Panc1 (cell line): Measurements from ENCODE around the gene MYRF. TPM values are rescaled to one million over a fixed set of nuclear protein-coding genes. Genes with fewer than 3 reads are reported as not detected.

Source experiments
- ATAC-seq: fragments of 200-7000 bp; cut with Tn5 transposase; 2 replicates; pipeline ENCODE4 v1.9.1; 2020; ENCODE audit warnings: mild to moderate bottlenecking, moderate library complexity
- BruUV-seq: library from RNA; stranded (reverse); fragments of 400-500 nt; replicated peaks from 2 replicates; lab custom pipeline; 2021; lab: Mats Ljungman, UMichigan
- CTCF ChIA-PET: fragments of 300-600 bp; sonication (Branson Sonifier 250); formaldehyde crosslinking; loops from one replicate; lab custom pipeline; 2022; ENCODE audit warnings: antibody characterized with exemption; lab: Charles Lee
- POLR2A ChIA-PET: fragments of 300-600 bp; sonication (Branson Sonifier 250); formaldehyde crosslinking; loops from one replicate; lab custom pipeline; 2022; ENCODE audit warnings: antibody characterized with exemption; lab: Charles Lee
- DNase-seq: peaks from one replicate; pipeline ENCODE4 v3.0.0-alpha.2; 2010; ENCODE audit warnings: low read depth, low spot score
- H3K27ac ChIP-seq: 2 replicates; pipeline ENCODE4 v1.5.1; 2011; ENCODE audit warnings: mild to moderate bottlenecking, low read length, inconsistent platforms
- H3K27me3 ChIP-seq: fragments of 200-500 bp; sonication (Bioruptor generic); 2 replicates; pipeline ENCODE4 v1.6.0; 2014; ENCODE audit warnings: low read length, inconsistent platforms; ENCODE audit not compliant: control insufficient read depth, insufficient read depth
- H3K36me3 ChIP-seq: fragments of 200-500 bp; sonication (Bioruptor generic); 2 replicates; pipeline ENCODE4 v1.5.1; 2014; ENCODE audit warnings: inconsistent platforms, mild to moderate bottlenecking, low read length, moderate library complexity; ENCODE audit not compliant: control insufficient read depth, insufficient read depth
- H3K4me1 ChIP-seq: 2 replicates; pipeline ENCODE4 v1.5.1; 2011; ENCODE audit warnings: inconsistent platforms, mild to moderate bottlenecking, low read length, moderate library complexity; ENCODE audit not compliant: control insufficient read depth, insufficient read depth
- H3K4me3 ChIP-seq, 2 experiments: 2 replicates each; pipeline ENCODE4 v1.5.1; 2011 to 2012; ENCODE audit warnings: low read depth in 2 of 2, low read length in 2 of 2, mild to moderate bottlenecking in 2 of 2, inconsistent platforms in 1 of 2, moderate library complexity in 1 of 2
- H3K9me3 ChIP-seq: fragments of 200-500 bp; sonication (Bioruptor generic); 2 replicates; pipeline ENCODE4 v1.5.1; 2014; ENCODE audit warnings: low read depth, mild to moderate bottlenecking, inconsistent platforms, low read length, moderate library complexity; ENCODE audit not compliant: control insufficient read depth, insufficient read depth
- POLR2AphosphoS5 ChIP-seq: IDR thresholded peaks from 2 replicates; pipeline ENCODE4 v1.6.1; 2012; ENCODE audit warnings: mild to moderate bottlenecking, low read depth, low read length, moderate library complexity
- SIN3A ChIP-seq: IDR thresholded peaks from 2 replicates; pipeline ENCODE4 v1.6.1; 2012; ENCODE audit warnings: low read depth, mild to moderate bottlenecking, low read length, moderate library complexity, borderline replicate concordance; ENCODE audit not compliant: insufficient read depth
- TCF7L2 ChIP-seq: IDR thresholded peaks from 2 replicates; pipeline ENCODE4 v1.6.1; 2011; ENCODE audit warnings: mild to moderate bottlenecking, low read depth, low read length, inconsistent platforms
- in situ Hi-C: cut with HindIII; loops from 2 replicates; pipeline ENCODE4 v1.10.0; 2016; ENCODE audit warnings: low sequenced_read_pairs, low pct_unique_long_range_greater_than_20kb
- intact Hi-C: fragments of 100-400 bp; cut with micrococcal nuclease; formaldehyde crosslinking; loops from one replicate; pipeline ENCODE4 v1.10.0; 2022; ENCODE audit not compliant: unreplicated experiment
- total RNA-seq: library from RNA; stranded (reverse); gene quantifications from one replicate; pipeline ENCODE4 v1.2.1, GENCODE V29; 2021; ENCODE audit not compliant: unreplicated experiment
- TF ChIP-seq, protein P1 (sequence below), 2 experiments: IDR thresholded peaks; 2 replicates each; pipeline ENCODE4 v1.6.1; 2011 to 2012; ENCODE audit warnings: low read depth in 2 of 2, control low read depth in 1 of 2, low read length in 1 of 2, mild to moderate bottlenecking in 1 of 2, moderate library complexity in 1 of 2; ENCODE audit not compliant: insufficient read depth in 1 of 2
- TF ChIP-seq, protein P2 (sequence below): fragments of 450-650 bp; IDR thresholded peaks from 2 replicates; pipeline ENCODE4 v1.5.1; 2017; ENCODE audit warnings: mild to moderate bottlenecking

Gene MYRF
- total RNA-seq, 1 experiment from 2014 or later, result 2.8 TPM

GRCh38 chr11:61750631-61751273 lies 1.7 kb upstream of the MYRF start:
- DNase-seq (no peak), ATAC-seq (no peak)
- no peaks in the 10 kb centered on the region for H3K36me3 ChIP-seq
- H3K27ac ChIP-seq, result no peak overlapping the region
- TF ChIP-seq, protein P1, sequence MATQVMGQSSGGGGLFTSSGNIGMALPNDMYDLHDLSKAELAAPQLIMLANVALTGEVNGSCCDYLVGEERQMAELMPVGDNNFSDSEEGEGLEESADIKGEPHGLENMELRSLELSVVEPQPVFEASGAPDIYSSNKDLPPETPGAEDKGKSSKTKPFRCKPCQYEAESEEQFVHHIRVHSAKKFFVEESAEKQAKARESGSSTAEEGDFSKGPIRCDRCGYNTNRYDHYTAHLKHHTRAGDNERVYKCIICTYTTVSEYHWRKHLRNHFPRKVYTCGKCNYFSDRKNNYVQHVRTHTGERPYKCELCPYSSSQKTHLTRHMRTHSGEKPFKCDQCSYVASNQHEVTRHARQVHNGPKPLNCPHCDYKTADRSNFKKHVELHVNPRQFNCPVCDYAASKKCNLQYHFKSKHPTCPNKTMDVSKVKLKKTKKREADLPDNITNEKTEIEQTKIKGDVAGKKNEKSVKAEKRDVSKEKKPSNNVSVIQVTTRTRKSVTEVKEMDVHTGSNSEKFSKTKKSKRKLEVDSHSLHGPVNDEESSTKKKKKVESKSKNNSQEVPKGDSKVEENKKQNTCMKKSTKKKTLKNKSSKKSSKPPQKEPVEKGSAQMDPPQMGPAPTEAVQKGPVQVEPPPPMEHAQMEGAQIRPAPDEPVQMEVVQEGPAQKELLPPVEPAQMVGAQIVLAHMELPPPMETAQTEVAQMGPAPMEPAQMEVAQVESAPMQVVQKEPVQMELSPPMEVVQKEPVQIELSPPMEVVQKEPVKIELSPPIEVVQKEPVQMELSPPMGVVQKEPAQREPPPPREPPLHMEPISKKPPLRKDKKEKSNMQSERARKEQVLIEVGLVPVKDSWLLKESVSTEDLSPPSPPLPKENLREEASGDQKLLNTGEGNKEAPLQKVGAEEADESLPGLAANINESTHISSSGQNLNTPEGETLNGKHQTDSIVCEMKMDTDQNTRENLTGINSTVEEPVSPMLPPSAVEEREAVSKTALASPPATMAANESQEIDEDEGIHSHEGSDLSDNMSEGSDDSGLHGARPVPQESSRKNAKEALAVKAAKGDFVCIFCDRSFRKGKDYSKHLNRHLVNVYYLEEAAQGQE (IDR thresholded peaks at IDR 0.05; ENCODE audit: insufficient read depth in 1 of 2, low read depth in 2 of 2, low read length in 1 of 2), result no peak
- TF ChIP-seq, protein P2, sequence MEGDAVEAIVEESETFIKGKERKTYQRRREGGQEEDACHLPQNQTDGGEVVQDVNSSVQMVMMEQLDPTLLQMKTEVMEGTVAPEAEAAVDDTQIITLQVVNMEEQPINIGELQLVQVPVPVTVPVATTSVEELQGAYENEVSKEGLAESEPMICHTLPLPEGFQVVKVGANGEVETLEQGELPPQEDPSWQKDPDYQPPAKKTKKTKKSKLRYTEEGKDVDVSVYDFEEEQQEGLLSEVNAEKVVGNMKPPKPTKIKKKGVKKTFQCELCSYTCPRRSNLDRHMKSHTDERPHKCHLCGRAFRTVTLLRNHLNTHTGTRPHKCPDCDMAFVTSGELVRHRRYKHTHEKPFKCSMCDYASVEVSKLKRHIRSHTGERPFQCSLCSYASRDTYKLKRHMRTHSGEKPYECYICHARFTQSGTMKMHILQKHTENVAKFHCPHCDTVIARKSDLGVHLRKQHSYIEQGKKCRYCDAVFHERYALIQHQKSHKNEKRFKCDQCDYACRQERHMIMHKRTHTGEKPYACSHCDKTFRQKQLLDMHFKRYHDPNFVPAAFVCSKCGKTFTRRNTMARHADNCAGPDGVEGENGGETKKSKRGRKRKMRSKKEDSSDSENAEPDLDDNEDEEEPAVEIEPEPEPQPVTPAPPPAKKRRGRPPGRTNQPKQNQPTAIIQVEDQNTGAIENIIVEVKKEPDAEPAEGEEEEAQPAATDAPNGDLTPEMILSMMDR, result no peak
- TF ChIP-seq SIN3A (no peak), POLR2AphosphoS5 (no peak), TCF7L2 (no peak)
- no TSS peak for BruUV-seq
- no peaks in the 10 kb centered on the region for H3K27me3 ChIP-seq
- no peaks in the 10 kb centered on the region for H3K9me3 ChIP-seq
- no peaks in the 10 kb centered on the region; the same call in 1 of the 2 replicates for H3K4me1 ChIP-seq
- no peak overlapping the region for H3K4me3 ChIP-seq
- POLR2A ChIA-PET, result no interaction called here
- CTCF ChIA-PET, result no interaction called here
- intact Hi-C loops (loop anchor here (5.0 kb wide), 1 partner anchor 37 kb away; no protein-coding TSS in a partner anchor), in situ Hi-C loops (no loop called here)

DNA sequence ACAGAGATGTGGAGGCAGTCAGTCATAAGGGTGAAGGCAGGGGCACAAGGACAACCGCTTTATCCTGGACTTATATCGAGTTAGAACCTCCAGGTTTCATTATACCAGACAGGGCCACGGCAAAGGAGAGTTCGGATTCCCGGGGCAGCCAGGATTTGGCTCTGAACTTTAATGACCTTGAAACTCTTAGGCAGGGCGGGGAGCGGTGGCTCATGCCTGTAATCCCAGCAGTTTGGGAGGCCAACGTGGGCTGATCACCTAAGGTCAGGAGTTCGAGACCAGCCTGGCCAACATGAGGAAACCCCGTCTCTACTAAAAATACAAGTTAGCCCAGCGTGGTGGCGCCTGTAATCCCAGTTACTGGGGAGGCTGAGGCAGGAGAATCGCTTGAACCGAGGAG lies 1.1 kb upstream of the MYRF start:
- ChIA-PET POLR2A (no interaction called here), CTCF (no interaction called here)
- H3K27ac ChIP-seq, result no peak overlapping the region
- no TSS peak for BruUV-seq
- H3K4me1 ChIP-seq, result no peaks in the 10 kb centered on the region; the same call in 1 of the 2 replicates
- no peak for ATAC-seq
- in situ Hi-C loops (no loop called here), intact Hi-C loops (loop anchor here (5.0 kb wide), 1 partner anchor 36 kb away; no protein-coding TSS in a partner anchor)
- no peak overlapping the region for H3K4me3 ChIP-seq
- TF ChIP-seq TCF7L2 (no peak), POLR2AphosphoS5 (no peak), SIN3A (no peak)
- TF ChIP-seq, protein P2, result no peak
- TF ChIP-seq, protein P1 (IDR thresholded peaks at IDR 0.05; ENCODE audit: insufficient read depth in 1 of 2, low read depth in 2 of 2, low read length in 1 of 2), result no peak
- no peaks in the 10 kb centered on the region for H3K27me3 ChIP-seq
- no peaks in the 10 kb centered on the region for H3K9me3 ChIP-seq
- no peaks in the 10 kb centered on the region for H3K36me3 ChIP-seq
- DNase-seq, result no peak
